Neural progenitor cell (in vitro differentiated cells): ENCODE results near the gene MAPK4.

Source experiments
- EZH2 ChIP-seq: fragments of 200-600 bp; sonication (generic); IDR thresholded peaks from 2 replicates; pipeline ENCODE4 v1.6.1; 2017; ENCODE audit warnings: antibody characterized with exemption, mild to moderate bottlenecking, moderate library complexity
- EZH2phosphoT487 ChIP-seq: fragments of 200-600 bp; sonication (generic); IDR thresholded peaks from 2 replicates; pipeline ENCODE4 v1.6.1; 2017; ENCODE audit warnings: antibody characterized with exemption
- TF ChIP-seq, protein P1 (sequence below): fragments of 200-600 bp; sonication (generic); IDR thresholded peaks from 2 replicates; pipeline ENCODE4 v1.5.1; 2017; ENCODE audit warnings: antibody characterized with exemption, mild to moderate bottlenecking

DNA sequence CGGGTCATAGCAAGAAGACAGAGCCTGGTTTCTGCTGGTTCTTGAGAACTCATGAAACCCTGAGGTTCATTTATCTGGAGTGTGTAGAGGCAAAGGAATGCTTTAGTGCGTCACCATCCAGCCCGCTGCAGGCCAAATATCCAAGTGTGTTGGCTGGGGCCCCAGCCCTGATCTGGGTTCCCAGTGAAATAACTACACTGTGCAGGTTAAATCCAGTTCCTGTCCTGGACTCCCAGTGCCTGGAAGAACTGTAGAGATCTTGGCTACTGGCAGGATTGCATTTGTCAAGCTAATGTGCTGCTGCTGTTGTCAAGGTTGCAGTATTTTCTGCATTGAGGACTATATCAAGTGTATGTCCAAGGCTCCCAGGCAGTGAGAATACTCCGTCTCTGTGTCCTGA is 89.9 kb downstream of the MAPK4 start:
- TF ChIP-seq EZH2: no peak
- TF ChIP-seq, protein P1, sequence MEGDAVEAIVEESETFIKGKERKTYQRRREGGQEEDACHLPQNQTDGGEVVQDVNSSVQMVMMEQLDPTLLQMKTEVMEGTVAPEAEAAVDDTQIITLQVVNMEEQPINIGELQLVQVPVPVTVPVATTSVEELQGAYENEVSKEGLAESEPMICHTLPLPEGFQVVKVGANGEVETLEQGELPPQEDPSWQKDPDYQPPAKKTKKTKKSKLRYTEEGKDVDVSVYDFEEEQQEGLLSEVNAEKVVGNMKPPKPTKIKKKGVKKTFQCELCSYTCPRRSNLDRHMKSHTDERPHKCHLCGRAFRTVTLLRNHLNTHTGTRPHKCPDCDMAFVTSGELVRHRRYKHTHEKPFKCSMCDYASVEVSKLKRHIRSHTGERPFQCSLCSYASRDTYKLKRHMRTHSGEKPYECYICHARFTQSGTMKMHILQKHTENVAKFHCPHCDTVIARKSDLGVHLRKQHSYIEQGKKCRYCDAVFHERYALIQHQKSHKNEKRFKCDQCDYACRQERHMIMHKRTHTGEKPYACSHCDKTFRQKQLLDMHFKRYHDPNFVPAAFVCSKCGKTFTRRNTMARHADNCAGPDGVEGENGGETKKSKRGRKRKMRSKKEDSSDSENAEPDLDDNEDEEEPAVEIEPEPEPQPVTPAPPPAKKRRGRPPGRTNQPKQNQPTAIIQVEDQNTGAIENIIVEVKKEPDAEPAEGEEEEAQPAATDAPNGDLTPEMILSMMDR: no peak
- TF ChIP-seq EZH2phosphoT487: no peak
